ENCODE measurements around the gene TNFAIP6. TPM values are rescaled to one million over a fixed set of nuclear protein-coding genes. Genes with fewer than 3 reads are reported as not detected.
A peak's percentile ranks its signal among the peaks of the same experiment; 100 is the strongest.
"Not testable (repeated sequence)": the region's sequence is repeated elsewhere in the genome, so short reads cannot be mapped to it uniquely, and the experiment has no call there.

TNFAIP6 gene, protein sequence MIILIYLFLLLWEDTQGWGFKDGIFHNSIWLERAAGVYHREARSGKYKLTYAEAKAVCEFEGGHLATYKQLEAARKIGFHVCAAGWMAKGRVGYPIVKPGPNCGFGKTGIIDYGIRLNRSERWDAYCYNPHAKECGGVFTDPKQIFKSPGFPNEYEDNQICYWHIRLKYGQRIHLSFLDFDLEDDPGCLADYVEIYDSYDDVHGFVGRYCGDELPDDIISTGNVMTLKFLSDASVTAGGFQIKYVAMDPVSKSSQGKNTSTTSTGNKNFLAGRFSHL
- 10 to 100 TPM in 8 of 10 donors, 1 to 10 TPM in 2; 8.4 to 22.5 (median 17.1) TPM for polyA plus RNA-seq (ENCODE audit: insufficient read length in 10 of 10)
- long read RNA-seq, donor 1, transcript TNFAIP6-201 (6 exons, 1,424 nt): major isoform, 10 of 15 reads
- long read RNA-seq, donor 1, partial matches to known transcripts: 5 of 15 reads
- long read RNA-seq, donor 1, other reads (novel, unspliced or antisense): 0 of 15 reads
- long read RNA-seq, donor 2, transcript TNFAIP6-201 (6 exons, 1,424 nt): major isoform, 9 of 16 reads
- long read RNA-seq, donor 2, partial matches to known transcripts: 7 of 16 reads
- long read RNA-seq, donor 2, other reads (novel, unspliced or antisense): 0 of 16 reads
- long read RNA-seq, donor 3: 0 reads
- long read RNA-seq, donor 4, transcript TNFAIP6-201 (6 exons, 1,424 nt): major isoform, 5 of 17 reads
- long read RNA-seq, donor 4, partial matches to known transcripts: 12 of 17 reads
- long read RNA-seq, donor 4, other reads (novel, unspliced or antisense): 0 of 17 reads
- long read RNA-seq, donor 5, transcript TNFAIP6-201 (6 exons, 1,424 nt): major isoform, 14 of 14 reads
- long read RNA-seq, donor 5, partial matches to known transcripts: 0 of 14 reads
- long read RNA-seq, donor 5, other reads (novel, unspliced or antisense): 0 of 14 reads
- long read RNA-seq, donor 6, transcript TNFAIP6-201 (6 exons, 1,424 nt): major isoform, 16 of 26 reads
- long read RNA-seq, donor 6, partial matches to known transcripts: 10 of 26 reads
- long read RNA-seq, donor 6, other reads (novel, unspliced or antisense): 0 of 26 reads
- long read RNA-seq, donor 7, transcript TNFAIP6-201 (6 exons, 1,424 nt): major isoform, 6 of 6 reads
- long read RNA-seq, donor 7, partial matches to known transcripts: 0 of 6 reads
- long read RNA-seq, donor 7, other reads (novel, unspliced or antisense): 0 of 6 reads
- long read RNA-seq, donor 8, transcript TNFAIP6-201 (6 exons, 1,424 nt): major isoform, 9 of 17 reads
- long read RNA-seq, donor 8, partial matches to known transcripts: 7 of 17 reads
- long read RNA-seq, donor 8, other reads (novel, unspliced or antisense): 0 of 17 reads
- long read RNA-seq, donor 9, partial matches to known transcripts: 0 of 1 reads
- long read RNA-seq, donor 9, other reads (novel, unspliced or antisense): 0 of 1 reads

DNA sequence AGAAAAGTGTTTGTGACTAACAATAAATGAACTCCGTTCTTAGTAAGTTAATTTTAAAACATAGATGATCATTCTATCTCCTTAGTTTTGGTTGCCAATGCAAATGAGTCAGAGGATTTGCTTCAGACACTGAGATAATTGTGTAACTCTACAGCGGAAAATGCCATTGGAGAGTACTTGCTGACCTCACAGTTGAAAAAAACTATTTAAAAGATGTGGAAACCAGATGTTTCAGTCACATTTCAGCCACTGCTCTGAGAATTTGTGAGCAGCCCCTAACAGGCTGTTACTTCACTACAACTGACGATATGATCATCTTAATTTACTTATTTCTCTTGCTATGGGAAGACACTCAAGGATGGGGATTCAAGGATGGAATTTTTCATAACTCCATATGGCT is at the start of gene TNFAIP6:
TNFAIP6 (plus strand) TSS at position 234 of the 400 bp plus-strand sequence; CDS start at position 309, 75 bp downstream.
- DNase-seq: peak; percentile 89 to 94 (median 89)

DNA sequence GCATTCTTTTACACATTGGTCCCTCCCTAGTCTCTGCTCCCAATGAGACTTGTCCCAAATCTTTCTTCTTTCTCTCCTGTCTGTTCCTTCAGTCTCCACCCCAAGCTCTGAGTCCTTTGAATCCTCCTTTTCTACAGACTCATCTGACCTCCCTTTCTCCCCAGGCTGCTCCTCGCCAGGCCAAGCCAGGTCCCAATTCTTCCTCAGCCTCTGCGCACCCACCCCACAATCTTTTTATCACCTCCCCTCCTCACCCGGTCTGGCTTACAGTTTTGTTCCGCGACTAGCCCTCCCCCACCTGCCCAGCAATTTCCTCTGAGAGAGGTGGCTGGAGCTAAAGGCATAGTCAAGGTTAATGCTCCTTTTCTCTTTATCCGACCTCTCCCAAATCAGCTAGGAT is 47.1 kb upstream of the TNFAIP6 start:
- DNase-seq: not testable (repeated sequence)

- not testable (repeated sequence) for DNase-seq
These were observed 45.0 kb upstream of the TNFAIP6 start for GRCh38 chr2:151312440-151312839.

GRCh38 chr2:151315381-151315903 is 42.0 kb upstream of the TNFAIP6 start:
- peak in 1 of 3 donors; percentile 73 for DNase-seq

GRCh38 chr2:151325581-151326095 is 31.8 kb upstream of the TNFAIP6 start:
- DNase-seq: no peak

DNA sequence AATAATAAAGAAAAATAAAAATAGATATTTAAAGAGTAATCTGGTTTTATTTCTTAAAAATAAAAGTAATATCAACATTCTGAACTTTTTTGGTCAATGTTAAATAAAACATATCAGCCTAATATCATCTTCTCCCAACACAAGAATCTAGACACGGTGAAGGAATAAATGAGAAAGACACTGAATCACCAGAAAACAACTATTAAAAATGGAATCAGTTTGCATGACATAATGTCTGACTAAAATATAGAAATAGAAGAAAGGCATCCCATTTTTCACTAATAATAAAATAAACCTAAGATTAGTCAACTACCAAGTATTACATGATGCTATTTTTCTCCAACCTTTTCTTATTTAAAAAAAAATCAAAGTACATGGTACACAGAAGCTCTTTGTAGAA is 30.8 kb upstream of the TNFAIP6 start:
- no peak for DNase-seq

- DNase-seq: no peak
These were observed 27.4 kb upstream of the TNFAIP6 start for GRCh38 chr2:151329998-151330397.

DNA sequence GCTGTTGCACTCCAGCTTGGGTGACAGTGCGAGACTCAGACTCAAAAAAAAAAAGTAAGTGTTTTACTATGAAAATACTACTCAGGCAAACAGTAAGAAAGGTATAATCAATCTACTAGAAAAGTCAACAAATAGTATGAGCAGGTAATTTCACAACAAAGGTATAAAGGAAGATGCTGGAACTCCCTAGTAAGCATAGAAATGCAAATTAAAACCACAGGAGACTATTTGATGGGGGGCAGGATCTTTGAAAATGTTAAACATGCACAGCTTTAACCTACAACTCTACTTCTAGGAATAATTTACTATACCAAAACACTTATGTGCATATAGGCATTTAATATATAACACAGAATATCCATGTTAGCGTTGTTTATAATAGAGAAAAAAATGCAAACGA is 24.3 kb upstream of the TNFAIP6 start:
- DNase-seq: no peak

DNA sequence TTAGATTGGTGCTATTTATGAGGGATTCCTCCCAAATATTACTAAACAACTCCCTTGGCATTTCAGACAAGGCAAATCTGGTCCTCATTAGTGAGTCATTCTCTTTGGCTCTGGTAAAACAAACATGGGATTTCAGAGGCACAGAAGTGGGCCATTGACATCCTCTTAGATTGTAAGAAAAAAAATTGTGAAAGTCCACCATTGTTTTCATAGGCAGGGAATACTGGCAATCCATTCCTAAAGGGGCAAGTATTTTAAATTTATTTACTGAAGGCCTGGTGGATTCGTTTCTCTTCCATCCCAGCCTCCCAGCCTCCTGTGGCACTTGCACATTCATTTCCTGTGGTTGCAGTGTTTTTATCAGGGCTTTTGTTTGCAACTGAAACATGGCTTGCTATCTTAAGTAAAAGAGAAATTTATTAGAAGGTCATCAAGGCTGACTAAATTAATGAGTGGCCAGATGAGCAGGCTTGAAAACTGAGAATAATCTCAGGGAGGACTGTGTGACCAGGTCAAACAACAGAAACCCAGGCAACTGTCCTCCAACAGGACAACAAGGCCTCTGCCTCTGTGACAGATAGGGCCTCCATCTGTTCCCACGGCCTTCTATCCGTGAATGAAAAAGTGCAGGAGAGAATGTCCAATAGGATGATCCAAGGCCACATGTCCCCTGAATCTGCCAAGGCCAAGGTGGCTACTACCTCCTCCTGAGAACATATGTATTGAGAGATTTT is 23.1 kb upstream of the TNFAIP6 start:
- DNase-seq: peak in 2 of 3 donors; percentile 60 to 77

DNA sequence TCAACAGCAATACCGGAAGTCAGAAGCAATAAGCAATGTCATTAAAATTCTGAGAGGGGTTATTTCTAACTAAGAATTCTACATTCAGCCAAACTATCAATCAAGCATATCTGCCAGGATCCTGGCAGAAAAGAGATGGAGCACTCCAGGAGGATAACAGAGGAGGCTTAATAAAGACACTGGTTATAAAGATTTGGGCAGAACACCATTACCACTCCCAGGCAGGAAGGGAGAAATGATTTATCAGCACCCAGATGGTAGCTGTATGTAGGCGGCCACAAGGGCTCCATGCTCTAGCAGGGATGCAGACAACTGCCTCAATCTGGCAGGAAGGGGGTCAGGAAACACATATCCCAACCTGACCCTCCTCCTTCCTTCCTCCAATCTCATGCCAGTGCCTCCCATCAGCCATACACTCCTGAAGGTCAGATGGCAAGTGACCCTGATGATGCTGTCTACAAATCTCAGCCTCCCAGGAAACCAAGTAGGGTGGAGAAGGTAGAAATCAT is 20.5 kb upstream of the TNFAIP6 start:
- peak in 1 of 3 donors; percentile 36 for DNase-seq

- peak in 1 of 3 donors; percentile 78 for DNase-seq
These were observed 19.7 kb upstream of the TNFAIP6 start for GRCh38 chr2:151337643-151338042.

DNA sequence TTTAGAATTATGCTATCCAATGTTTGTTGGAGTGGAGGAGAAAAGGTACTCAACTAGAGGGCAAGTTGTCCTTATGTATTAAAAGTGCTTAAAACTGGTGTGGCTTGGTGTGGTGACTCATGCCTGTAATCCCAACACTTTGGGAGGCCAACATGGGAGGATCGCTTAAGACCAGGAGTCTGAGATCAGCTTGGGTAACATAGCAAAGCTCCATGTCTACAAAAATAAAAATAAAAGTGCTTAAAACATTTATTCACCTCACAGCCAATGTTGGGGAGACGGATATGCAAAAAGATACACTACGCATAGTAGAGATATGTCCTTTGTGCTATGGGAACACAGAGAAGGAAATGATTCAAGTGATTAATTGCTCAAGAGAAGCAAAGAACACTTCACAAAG is 19.3 kb upstream of the TNFAIP6 start:
- DNase-seq: no peak

DNA sequence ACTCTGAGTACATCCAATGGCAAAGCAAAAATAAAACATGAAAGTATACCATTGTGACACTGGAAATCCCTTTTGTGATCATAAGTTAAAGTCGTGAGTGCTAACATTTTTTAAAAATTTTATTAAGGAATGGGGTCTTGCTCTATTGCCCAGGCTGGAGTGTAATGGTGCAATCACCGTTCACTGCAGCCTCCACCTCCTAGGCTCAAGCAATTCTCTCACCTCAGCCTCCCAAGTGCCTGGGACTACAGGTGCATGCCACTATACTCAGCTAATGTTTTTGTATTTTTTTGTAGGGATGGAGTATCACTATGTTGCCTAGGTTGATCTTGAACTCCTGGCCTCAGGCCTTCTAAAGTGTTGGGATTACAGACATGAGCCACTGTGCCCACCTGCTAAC is 14.3 kb upstream of the TNFAIP6 start:
- DNase-seq: no peak

- DNase-seq: not testable (repeated sequence)
These were observed 13.2 kb upstream of the TNFAIP6 start for GRCh38 chr2:151344191-151344590.

GRCh38 chr2:151344906-151345305 is 12.5 kb upstream of the TNFAIP6 start:
- no peak for DNase-seq

DNA sequence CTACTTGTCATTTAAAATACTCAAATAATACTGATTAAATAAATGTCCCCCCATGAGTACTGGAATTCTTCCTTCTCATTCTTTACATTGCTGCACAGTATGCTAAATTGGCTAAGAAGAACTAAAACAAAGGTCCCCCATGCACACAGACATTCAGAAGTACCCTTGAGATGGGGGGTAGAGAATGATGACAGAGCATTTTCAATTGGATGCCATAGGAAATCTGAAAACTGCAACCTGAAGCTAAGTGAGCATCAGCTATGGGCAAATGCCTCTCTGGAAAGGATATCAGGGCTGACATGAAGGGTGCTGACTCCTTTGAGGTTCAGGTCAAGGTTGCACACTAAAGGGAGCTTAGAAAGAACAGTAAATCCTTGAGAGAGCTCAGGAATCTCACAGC is 10.1 kb upstream of the TNFAIP6 start:
- no peak for DNase-seq

DNA sequence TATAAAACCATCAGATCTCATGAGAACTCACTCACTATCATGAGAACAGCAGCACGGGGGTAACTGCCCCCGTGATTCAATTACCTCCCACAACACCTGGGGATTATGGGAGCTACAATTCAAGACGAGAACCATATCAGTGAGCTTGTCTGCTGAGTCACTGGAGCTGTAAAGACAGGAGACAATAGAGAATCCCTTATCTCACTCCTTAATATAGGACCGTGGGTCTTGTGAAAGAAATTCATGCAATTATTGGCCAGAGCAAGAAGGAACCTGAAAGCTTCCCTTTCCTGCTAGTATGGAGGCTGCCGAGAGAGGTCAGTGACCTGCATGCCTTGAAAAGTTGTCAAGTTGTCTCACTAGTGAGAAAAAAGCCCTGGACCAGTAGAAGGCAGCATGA is 9.5 kb upstream of the TNFAIP6 start:
- no peak for DNase-seq

GRCh38 chr2:151350579-151351195 is 6.7 kb upstream of the TNFAIP6 start:
- DNase-seq: no peak

- DNase-seq: no peak
These were observed 3.4 kb upstream of the TNFAIP6 start for GRCh38 chr2:151353995-151354394.

DNA sequence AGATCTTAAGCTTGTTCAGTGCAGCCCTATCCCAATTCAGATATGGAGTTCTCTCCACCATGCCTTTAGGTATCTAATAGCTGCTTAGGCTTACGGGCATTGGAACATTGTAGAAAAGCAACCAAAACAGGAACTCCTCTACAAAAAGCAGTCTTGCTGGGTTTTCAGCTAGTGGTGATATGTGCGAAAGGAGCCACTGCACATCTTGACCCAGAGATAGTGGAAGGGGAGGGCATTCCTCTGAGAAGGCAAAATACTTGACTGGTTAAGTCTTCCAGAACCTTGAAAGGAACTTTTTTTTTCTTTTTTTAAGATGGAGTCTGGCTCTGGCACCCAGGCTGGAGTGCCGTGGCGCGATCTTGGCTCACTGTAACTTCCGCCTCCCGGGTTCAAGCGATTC is 2.6 kb upstream of the TNFAIP6 start:
- no peak for DNase-seq

All from muscle of back (tissue), 13 donors.